COR-L47 (cell line): ENCODE results near the gene ABLIM2.

ENCODE experiments used
- DNase-seq: peaks from one replicate; lab custom pipeline; 2025; lab: John Stamatoyannopoulos, UW

Gene ABLIM2

GRCh38 chr4:8174970-8175369, 16.4 kb upstream of the ABLIM2 start:
- DNase-seq = no peak

- DNase-seq = no peak
Measured at GRCh38 chr4:8173492-8174242, 15.1 kb upstream of the ABLIM2 start.

- no peak for DNase-seq
Measured at GRCh38 chr4:8171984-8172924, 13.6 kb upstream of the ABLIM2 start.

GRCh38 chr4:8171266-8171665, 12.7 kb upstream of the ABLIM2 start:
- DNase-seq = no peak

GRCh38 chr4:8170341-8170740, 11.7 kb upstream of the ABLIM2 start:
- DNase-seq = no peak

GRCh38 chr4:8169763-8170162, 11.2 kb upstream of the ABLIM2 start:
- DNase-seq = no peak

- no peak for DNase-seq
Measured at GRCh38 chr4:8168832-8169598, 10.4 kb upstream of the ABLIM2 start.

- DNase-seq = no peak
Measured at GRCh38 chr4:8168232-8168631, 9.6 kb upstream of the ABLIM2 start.

GRCh38 chr4:8167815-8168214, 9.2 kb upstream of the ABLIM2 start:
- no peak for DNase-seq

GRCh38 chr4:8167291-8167690, 8.7 kb upstream of the ABLIM2 start:
- no peak for DNase-seq

- no peak for DNase-seq
Measured at GRCh38 chr4:8165374-8165896, 6.8 kb upstream of the ABLIM2 start.

- no peak for DNase-seq
Measured at GRCh38 chr4:8164687-8165086, 6.1 kb upstream of the ABLIM2 start.

GRCh38 chr4:8164194-8164565, 5.6 kb upstream of the ABLIM2 start:
- DNase-seq = no peak

GRCh38 chr4:8163436-8164193, 5.0 kb upstream of the ABLIM2 start:
- no peak for DNase-seq

- no peak for DNase-seq
Measured at GRCh38 chr4:8163026-8163425, 4.4 kb upstream of the ABLIM2 start.

GRCh38 chr4:8162625-8163024, 4.0 kb upstream of the ABLIM2 start:
- no peak for DNase-seq

- DNase-seq = no peak
Measured at GRCh38 chr4:8160572-8160971, 2.0 kb upstream of the ABLIM2 start.

- DNase-seq = no peak
Measured at GRCh38 chr4:8160233-8160560, 1.6 kb upstream of the ABLIM2 start.

GRCh38 chr4:8159537-8160232, 1.1 kb upstream of the ABLIM2 start:
- peak; percentile 30 for DNase-seq

GRCh38 chr4:8157944-8158709, 486 bp downstream of the ABLIM2 start:
- peak; percentile 63 for DNase-seq
